Measurements from ENCODE around the gene RPRD1B.
"Not testable (repeated sequence)": the region's sequence is repeated elsewhere in the genome, so short reads cannot be mapped to it uniquely, and the experiment has no call there.

Gene RPRD1B

GRCh38 chr20:38093641-38094077 lies 60.1 kb downstream of the RPRD1B start:
- ChIA-PET CTCF (interaction anchor here (1.0 to 24.2 kb wide), 3 partner anchors 11 to 127 kb away, joined by 5 to 521 read pairs (median 16); no protein-coding TSS in a partner anchor), POLR2A (interaction anchor here (1.5 kb wide), 1 partner anchor 16 kb away, joined by 3 read pairs; no protein-coding TSS in a partner anchor)
- TF ChIP-seq CTCF (IDR thresholded peaks at IDR 0.05; ENCODE audit: insufficient read depth, low read length, missing control alignments), result no peak
- DNase-seq (ENCODE audit: low read depth, low spot score), result no peak
- no peak overlapping the region for H3K4me3 ChIP-seq (ENCODE audit: low read depth, low read length)

DNA sequence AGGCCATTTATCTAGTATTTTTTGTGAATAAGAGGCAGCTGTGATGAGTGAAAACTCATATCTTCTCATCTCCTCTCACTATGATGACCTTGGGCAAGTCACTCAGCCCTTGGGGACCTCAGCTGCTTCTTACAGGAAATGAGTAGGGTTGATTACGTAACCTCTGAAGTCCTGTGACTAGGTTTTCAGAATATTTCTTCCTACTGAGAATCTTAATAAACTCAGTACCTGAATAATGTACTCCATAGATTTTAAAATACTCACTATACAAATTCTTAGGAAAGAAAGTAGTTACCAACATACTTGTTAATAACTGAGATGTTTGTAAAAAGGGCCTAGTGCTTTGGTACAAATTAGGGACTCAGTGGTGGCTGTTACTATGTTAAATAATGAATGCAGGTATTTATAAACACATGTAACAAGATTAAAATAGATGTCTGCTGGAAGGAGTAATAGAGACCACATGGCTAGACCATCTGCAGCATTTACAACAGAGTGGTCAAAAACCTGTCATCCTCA lies 60.9 kb downstream of the RPRD1B start:
- CTCF ChIA-PET, result interaction anchor here (1.0 to 24.2 kb wide), 3 partner anchors 12 to 126 kb away, joined by 5 to 521 read pairs (median 16); no protein-coding TSS in a partner anchor
- no peak for TF ChIP-seq CTCF (IDR thresholded peaks at IDR 0.05; ENCODE audit: insufficient read depth, low read length, missing control alignments)
- no peak for DNase-seq (ENCODE audit: low read depth, low spot score)
- POLR2A ChIA-PET, result interaction anchor here (1.5 kb wide), 1 partner anchor 15 kb away, joined by 3 read pairs; no protein-coding TSS in a partner anchor
- H3K4me3 ChIP-seq (ENCODE audit: low read depth, low read length), result no peak overlapping the region

DNA sequence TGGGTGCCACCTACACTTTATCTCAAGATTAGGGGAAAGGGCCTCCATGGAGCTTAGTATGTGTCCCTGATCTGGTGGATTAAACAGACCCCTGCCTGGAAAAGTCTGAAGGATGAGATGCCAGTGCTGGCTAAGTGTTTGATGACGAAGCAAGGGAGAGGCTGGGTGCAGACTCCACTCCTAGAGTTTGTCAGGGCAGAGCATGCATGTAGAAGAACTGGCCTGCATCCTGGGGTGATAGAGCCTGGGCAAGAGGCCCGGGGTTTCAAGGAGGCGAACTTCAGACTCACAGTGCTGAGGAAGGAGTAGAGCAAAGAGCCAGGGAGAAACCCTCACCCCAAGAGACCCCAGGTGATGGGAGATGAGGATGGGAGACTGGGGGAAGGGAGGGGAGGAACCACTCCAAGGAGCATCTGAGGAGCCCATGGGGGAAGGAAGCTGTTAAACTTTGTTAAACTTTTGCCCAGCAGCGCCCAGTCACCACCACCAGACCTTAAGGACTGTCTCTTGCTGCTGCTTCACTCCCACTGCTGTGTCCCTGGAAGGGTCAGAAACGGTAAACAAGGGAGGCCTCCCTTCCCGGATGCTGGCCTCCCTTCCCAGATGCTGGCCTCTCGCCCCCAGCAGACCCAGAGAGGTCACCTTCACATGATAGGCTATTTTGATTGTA lies 61.6 kb downstream of the RPRD1B start:
- no peak for DNase-seq (ENCODE audit: low read depth, low spot score)
- no peak overlapping the region for H3K4me3 ChIP-seq (ENCODE audit: low read depth, low read length)
- POLR2A ChIA-PET, result interaction anchor here (0.7 to 1.5 kb wide), 2 partner anchors 15 to 41 kb away, joined by 3 read pairs; no protein-coding TSS in a partner anchor
- TF ChIP-seq CTCF (IDR thresholded peaks at IDR 0.05; ENCODE audit: insufficient read depth, low read length, missing control alignments), result no peak
- CTCF ChIA-PET, result interaction anchor here (2.8 to 24.2 kb wide), 2 partner anchors 21 to 126 kb away, joined by 16 to 521 read pairs; no protein-coding TSS in a partner anchor

DNA sequence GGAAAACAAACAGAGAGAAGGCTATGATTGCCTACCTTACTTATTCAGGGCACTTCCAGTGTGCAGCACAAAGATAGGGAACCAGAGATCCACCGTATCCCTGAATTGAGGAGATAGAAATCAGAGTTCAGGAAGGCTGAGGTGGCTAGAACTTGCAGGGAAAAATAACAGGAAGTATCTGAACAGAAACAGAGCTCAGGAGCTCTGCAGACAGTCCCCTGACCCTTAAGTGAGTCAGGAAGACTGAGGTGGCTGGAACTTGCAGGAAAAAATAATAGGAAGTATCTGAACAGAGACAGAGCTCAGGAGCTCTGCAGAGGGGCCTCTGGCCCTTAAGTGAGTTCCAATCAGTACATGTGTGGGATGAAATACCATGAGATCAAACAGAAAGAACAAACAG lies 65.4 kb downstream of the RPRD1B start:
- no peak for DNase-seq (ENCODE audit: low read depth, low spot score)
- no peak overlapping the region for H3K4me3 ChIP-seq (ENCODE audit: low read depth, low read length)
- ChIA-PET CTCF (interaction anchor here (0.8 to 1.8 kb wide), 8 partner anchors 12 to 125 kb away, joined by 3 to 9 read pairs (median 4); no protein-coding TSS in a partner anchor), POLR2A (no interaction called here)
- no peak for TF ChIP-seq CTCF (IDR thresholded peaks at IDR 0.05; ENCODE audit: insufficient read depth, low read length, missing control alignments)

GRCh38 chr20:38102206-38102605 lies 68.7 kb downstream of the RPRD1B start:
- H3K4me3 ChIP-seq (ENCODE audit: low read depth, low read length); POLR2A ChIA-PET; CTCF ChIA-PET; DNase-seq (ENCODE audit: low read depth, low spot score): not testable (repeated sequence)

DNA sequence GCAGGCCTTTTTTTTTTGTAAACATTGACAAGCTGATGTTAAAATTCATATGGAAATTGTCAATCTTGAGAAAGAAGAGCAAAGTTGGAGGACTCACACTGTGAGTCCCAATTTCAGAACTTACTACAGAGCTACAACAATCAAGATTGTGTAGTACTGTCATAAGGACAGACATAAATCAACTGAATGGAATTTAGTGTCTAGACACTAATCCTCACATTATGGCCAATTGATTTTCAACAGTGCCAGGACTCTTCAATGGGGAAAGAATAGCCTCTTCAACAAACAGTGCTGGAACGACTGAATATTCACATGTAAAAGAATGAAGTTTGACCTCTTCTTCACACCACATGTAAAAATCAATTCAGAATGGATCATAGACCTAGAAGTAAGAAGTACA lies 70.7 kb downstream of the RPRD1B start:
- ChIA-PET POLR2A (no interaction called here), CTCF (no interaction called here)
- no peak for DNase-seq (ENCODE audit: low read depth, low spot score)
- TF ChIP-seq CTCF (IDR thresholded peaks at IDR 0.05; ENCODE audit: insufficient read depth, low read length, missing control alignments), result no peak
- H3K4me3 ChIP-seq (ENCODE audit: low read depth, low read length), result no peak overlapping the region
